CD4-positive, CD25-positive, alpha-beta regulatory T cell (primary cell): ENCODE measurements around the gene ADAMTSL3. TPM values are rescaled to one million over a fixed set of nuclear protein-coding genes. Genes with fewer than 3 reads are reported as not detected.
"Not testable (repeated sequence)": the region's sequence is repeated elsewhere in the genome, so short reads cannot be mapped to it uniquely, and the experiment has no call there.

Source experiments
- ATAC-seq, 2 donors: fragments of 150-1000 bp; cut with Tn5 transposase; one replicate each; pipeline ENCODE4 v1.10.0; 2021; ENCODE audit warnings: low read depth in 2 of 2, moderate number of reproducible peaks in 2 of 2, moderate library complexity in 1 of 2
- DNase-seq, 3 donors: peaks; one replicate each; pipeline versions ENCODE4 v3.0.0 to v3.0.0-alpha.2; 2012 to 2022; ENCODE audit warnings: mixed read lengths in 1 of 3
- H3K27ac ChIP-seq: one replicate; pipeline ENCODE4 v1.7.0; 2013; ENCODE audit warnings: mild to moderate bottlenecking, low read length; ENCODE audit not compliant: insufficient read depth, poor library complexity, severe bottlenecking
- H3K27me3 ChIP-seq: one replicate; pipeline ENCODE4 v1.7.0; 2013; ENCODE audit warnings: low read length; ENCODE audit not compliant: control insufficient read depth, insufficient read depth
- H3K36me3 ChIP-seq: one replicate; pipeline ENCODE4 v1.7.0; 2013; ENCODE audit warnings: mild to moderate bottlenecking, low read length, moderate library complexity; ENCODE audit not compliant: control insufficient read depth, insufficient read depth
- H3K4me1 ChIP-seq: 2 replicates; pipeline ENCODE4 v1.7.0; 2013; ENCODE audit warnings: mild to moderate bottlenecking, low read length; ENCODE audit not compliant: insufficient read depth, control insufficient read depth, poor library complexity, severe bottlenecking
- H3K4me3 ChIP-seq: one replicate; pipeline ENCODE4 v1.7.0; 2013; ENCODE audit warnings: low read depth, mild to moderate bottlenecking, low read length, moderate library complexity
- H3K9me3 ChIP-seq, 2 experiments: 1 replicate in 1 of 2; 2 replicates in 1 of 2; pipeline ENCODE4 v1.7.0; 2013; ENCODE audit warnings: low read length in 2 of 2, mild to moderate bottlenecking in 1 of 2, moderate library complexity in 1 of 2; ENCODE audit not compliant: control insufficient read depth in 2 of 2
- H3K27ac Mint-ChIP-seq, 3 donors: one replicate each; pipeline ENCODE4 v1.8.0; 2020 to 2022; ENCODE audit warnings: mild to moderate bottlenecking in 3 of 3, mixed read lengths in 3 of 3, moderate library complexity in 2 of 3
- H3K27me3 Mint-ChIP-seq: one replicate; pipeline ENCODE4 v1.8.0; 2022; ENCODE audit warnings: mild to moderate bottlenecking, mixed read lengths
- H3K36me3 Mint-ChIP-seq: one replicate; pipeline ENCODE4 v1.8.0; 2020; ENCODE audit warnings: mixed read lengths
- H3K4me1 Mint-ChIP-seq, 4 donors: one replicate each; pipeline ENCODE4 v1.8.0; 2020 to 2022; ENCODE audit warnings: mixed read lengths in 4 of 4, mild to moderate bottlenecking in 1 of 4
- H3K4me3 Mint-ChIP-seq, 4 donors: one replicate each; pipeline ENCODE4 v1.8.0; 2020 to 2022; ENCODE audit warnings: mild to moderate bottlenecking in 4 of 4, mixed read lengths in 4 of 4, moderate library complexity in 3 of 4
- H3K9me3 Mint-ChIP-seq, 7 donors: one replicate each; pipeline ENCODE4 v1.8.0; 2020 to 2022; ENCODE audit warnings: mixed read lengths in 7 of 7, mild to moderate bottlenecking in 3 of 7, moderate library complexity in 2 of 7
- polyA plus RNA-seq, 4 donors: library from polyadenylated mRNA; unstranded; fragments of 300-500 nt; fragmentation: Illumina TruSeq; gene quantifications; one replicate each; pipeline ENCODE4 v1.2.3, GENCODE V29; 2021
- total RNA-seq: library from RNA; stranded (reverse); gene quantifications from one replicate; pipeline ENCODE4 v1.2.3, GENCODE V29; 2022

Gene ADAMTSL3
- total and polyA plus RNA-seq, 5 donors from 2014 or later = not detected

GRCh38 chr15:83695901-83696425 lies 42.0 kb downstream of the ADAMTSL3 start:
- Histone ChIP-seq H3K27me3 (no peaks in the 10 kb centered on the region), H3K9me3 (no peaks in the 10 kb centered on the region), H3K4me3 (no peak overlapping the region), H3K4me1 (no peaks in the 10 kb centered on the region), H3K27ac (no peak overlapping the region), H3K36me3 (no peaks in the 10 kb centered on the region)
- Mint-ChIP-seq H3K4me3 (no peak overlapping the region), H3K27ac (no peak overlapping the region), H3K36me3 (no peaks in the 10 kb centered on the region), H3K27me3 (no peaks in the 10 kb centered on the region), H3K4me1 (no peaks in the 10 kb centered on the region), H3K9me3 (peaks cover 0 to 4% (median 3%) of the 10 kb centered on the region in 7 donors)
- ATAC-seq (no peak), DNase-seq (no peak)

GRCh38 chr15:83697716-83698115 lies 43.8 kb downstream of the ADAMTSL3 start:
- Histone ChIP-seq H3K36me3 (no peaks in the 10 kb centered on the region), H3K4me1 (no peaks in the 10 kb centered on the region), H3K9me3 (no peaks in the 10 kb centered on the region), H3K4me3 (no peak overlapping the region), H3K27ac (no peak overlapping the region), H3K27me3 (no peaks in the 10 kb centered on the region)
- Mint-ChIP-seq H3K4me1 (no peaks in the 10 kb centered on the region), H3K27me3 (no peaks in the 10 kb centered on the region), H3K27ac (no peak overlapping the region), H3K9me3 (peaks cover 0 to 4% (median 3%) of the 10 kb centered on the region in 7 donors), H3K36me3 (no peaks in the 10 kb centered on the region), H3K4me3 (no peak overlapping the region)
- DNase-seq (no peak), ATAC-seq (no peak)

- H3K9me3 ChIP-seq = no peaks in the 10 kb centered on the region
- Mint-ChIP-seq H3K4me3 (no peak overlapping the region), H3K36me3 (no peaks in the 10 kb centered on the region), H3K27me3 (no peaks in the 10 kb centered on the region), H3K4me1 (no peaks in the 10 kb centered on the region), H3K9me3 (peaks cover 0 to 4% (median 3%) of the 10 kb centered on the region in 7 donors), H3K27ac (no peak overlapping the region)
- no peak for DNase-seq
- no peak overlapping the region for H3K27ac ChIP-seq
- ATAC-seq = no peak
- no peaks in the 10 kb centered on the region for H3K36me3 ChIP-seq
- H3K4me3 ChIP-seq = no peak overlapping the region
- H3K4me1 ChIP-seq = no peaks in the 10 kb centered on the region
- H3K27me3 ChIP-seq = no peaks in the 10 kb centered on the region
Observed at GRCh38 chr15:83698294-83698693, 44.4 kb downstream of the ADAMTSL3 start.

GRCh38 chr15:83699028-83699427 lies 45.1 kb downstream of the ADAMTSL3 start:
- no peaks in the 10 kb centered on the region for H3K4me1 ChIP-seq
- no peaks in the 10 kb centered on the region for H3K36me3 ChIP-seq
- no peak overlapping the region for H3K27ac ChIP-seq
- H3K9me3 Mint-ChIP-seq = peaks cover 0 to 4% (median 3%) of the 10 kb centered on the region in 7 donors
- ATAC-seq (no peak), DNase-seq (no peak)
- H3K36me3 Mint-ChIP-seq = no peaks in the 10 kb centered on the region
- H3K4me1 Mint-ChIP-seq = no peaks in the 10 kb centered on the region
- H3K27me3 ChIP-seq = no peaks in the 10 kb centered on the region
- H3K4me3 Mint-ChIP-seq = no peak overlapping the region
- H3K27me3 Mint-ChIP-seq = no peaks in the 10 kb centered on the region
- H3K27ac Mint-ChIP-seq = no peak overlapping the region
- no peaks in the 10 kb centered on the region for H3K9me3 ChIP-seq
- no peak overlapping the region for H3K4me3 ChIP-seq

- no peak for DNase-seq
- peaks cover 0 to 4% (median 2%) of the 10 kb centered on the region in 7 donors for H3K9me3 Mint-ChIP-seq
Observed at GRCh38 chr15:83700082-83700481, 46.2 kb downstream of the ADAMTSL3 start.

GRCh38 chr15:83702314-83702713 lies 48.4 kb downstream of the ADAMTSL3 start:
- not testable (repeated sequence) for H3K9me3 ChIP-seq, H3K36me3 ChIP-seq, H3K36me3 Mint-ChIP-seq, ATAC-seq, H3K27me3 ChIP-seq, H3K27ac Mint-ChIP-seq, H3K4me3 ChIP-seq, H3K4me1 ChIP-seq, H3K27me3 Mint-ChIP-seq, H3K4me1 Mint-ChIP-seq, H3K9me3 Mint-ChIP-seq, H3K4me3 Mint-ChIP-seq, H3K27ac ChIP-seq, DNase-seq

More at GRCh38 chr15:83700082-83700481, 46.2 kb downstream of the ADAMTSL3 start:
- Histone ChIP-seq H3K4me3 (no peak overlapping the region), H3K36me3 (no peaks in the 10 kb centered on the region), H3K9me3 (no peaks in the 10 kb centered on the region), H3K4me1 (no peaks in the 10 kb centered on the region), H3K27me3 (no peaks in the 10 kb centered on the region), H3K27ac (no peak overlapping the region)
- Mint-ChIP-seq H3K4me3 (no peak overlapping the region), H3K4me1 (no peaks in the 10 kb centered on the region), H3K27me3 (no peaks in the 10 kb centered on the region), H3K27ac (no peak overlapping the region), H3K36me3 (no peaks in the 10 kb centered on the region)
- no peak for ATAC-seq

- no peak overlapping the region for H3K27ac ChIP-seq
- H3K4me1 Mint-ChIP-seq = no peaks in the 10 kb centered on the region
- ATAC-seq (no peak), DNase-seq (no peak)
- H3K36me3 ChIP-seq = no peaks in the 10 kb centered on the region
- no peak overlapping the region for H3K27ac Mint-ChIP-seq
- no peak overlapping the region for H3K4me3 ChIP-seq
- peaks cover 4% of the 10 kb centered on the region for H3K27me3 Mint-ChIP-seq
- H3K36me3 Mint-ChIP-seq = no peaks in the 10 kb centered on the region
- no peak overlapping the region for H3K4me3 Mint-ChIP-seq
- no peaks in the 10 kb centered on the region for H3K9me3 ChIP-seq
- H3K9me3 Mint-ChIP-seq = peaks cover 0 to 2% (median 0%) of the 10 kb centered on the region in 7 donors
- H3K27me3 ChIP-seq = peaks cover 2% of the 10 kb centered on the region
- no peaks in the 10 kb centered on the region for H3K4me1 ChIP-seq
Observed at GRCh38 chr15:83708328-83708727, 54.4 kb downstream of the ADAMTSL3 start.

GRCh38 chr15:83709241-83709640 lies 55.3 kb downstream of the ADAMTSL3 start:
- DNase-seq (no peak), ATAC-seq (no peak)
- Histone ChIP-seq H3K27ac (no peak overlapping the region), H3K4me1 (no peaks in the 10 kb centered on the region), H3K36me3 (no peaks in the 10 kb centered on the region), H3K27me3 (peaks cover 2% of the 10 kb centered on the region), H3K4me3 (no peak overlapping the region), H3K9me3 (no peaks in the 10 kb centered on the region)
- H3K27ac Mint-ChIP-seq = no peak overlapping the region
- no peaks in the 10 kb centered on the region for H3K4me1 Mint-ChIP-seq
- peaks cover 0 to 1% (median 0%) of the 10 kb centered on the region in 7 donors for H3K9me3 Mint-ChIP-seq
- no peaks in the 10 kb centered on the region for H3K36me3 Mint-ChIP-seq
- no peak overlapping the region for H3K4me3 Mint-ChIP-seq
- H3K27me3 Mint-ChIP-seq = peaks cover 4% of the 10 kb centered on the region
